Activated CD4-positive, alpha-beta memory T cell treated with anti-CD3 and anti-CD28 coated beads, Interleukin-2, amount 10 ng/mL, durations not matched to agents 7 days and 5 days (primary cell): ENCODE data around the gene DOCK9. TPM values are rescaled to one million over a fixed set of nuclear protein-coding genes. Genes with fewer than 3 reads are reported as not detected.

Experiments
- CTCF ChIA-PET: fragments of 350-600 bp; sonication (Branson Sonifier 250); formaldehyde crosslinking; loops from one replicate; lab custom pipeline; 2021; ENCODE audit warnings: antibody characterized with exemption, inconsistent platforms; lab: Charles Lee
- POLR2A ChIA-PET: fragments of 350-600 bp; sonication (Branson Sonifier 250); formaldehyde crosslinking; loops from one replicate; lab custom pipeline; 2021; ENCODE audit warnings: antibody characterized with exemption; lab: Charles Lee
- DNase-seq: peaks from one replicate; pipeline ENCODE4 v3.0.0-alpha.2; 2020
- H3K27ac Mint-ChIP-seq: one replicate; pipeline ENCODE4 v1.8.0; 2021; ENCODE audit warnings: mild to moderate bottlenecking, mixed read lengths
- H3K27me3 Mint-ChIP-seq: one replicate; pipeline ENCODE4 v1.8.0; 2021; ENCODE audit warnings: mixed read lengths
- H3K36me3 Mint-ChIP-seq: one replicate; pipeline ENCODE4 v1.8.0; 2021; ENCODE audit warnings: low read depth, mixed read lengths
- H3K4me1 Mint-ChIP-seq: one replicate; pipeline ENCODE4 v1.8.0; 2021; ENCODE audit warnings: mixed read lengths
- H3K4me3 Mint-ChIP-seq: one replicate; pipeline ENCODE4 v1.8.0; 2021; ENCODE audit warnings: mild to moderate bottlenecking, mixed read lengths
- H3K9me3 Mint-ChIP-seq: one replicate; pipeline ENCODE4 v1.8.0; 2021; ENCODE audit warnings: mixed read lengths
- total RNA-seq, 2 experiments: library from RNA; stranded (reverse); gene quantifications; one replicate each; pipeline ENCODE4 v1.2.3, GENCODE V29; 2021

Gene DOCK9
- total RNA-seq, 2 experiments from 2014 or later = 86.0 to 87.7 TPM

DNA sequence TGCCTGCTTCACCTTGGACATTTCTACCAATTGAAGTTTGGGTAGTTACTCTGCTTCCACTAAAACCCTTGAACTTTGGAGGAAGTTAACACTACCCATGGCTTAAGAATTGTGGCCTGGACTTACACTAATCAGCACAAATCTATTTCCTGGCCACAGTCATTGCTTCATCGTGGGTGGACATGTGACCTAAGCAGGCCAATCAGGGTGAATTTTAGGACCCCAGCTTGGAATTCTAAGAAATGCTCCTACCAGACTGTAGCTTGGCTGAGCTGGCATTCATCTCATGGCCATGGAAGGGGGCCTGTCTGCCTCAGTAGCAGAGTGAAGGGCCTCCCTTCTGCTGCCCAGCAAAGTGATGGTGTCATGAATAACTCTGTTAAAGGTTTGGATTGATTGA is 167.1 kb downstream of the DOCK9 start:
- ChIA-PET POLR2A (no interaction called here), CTCF (no interaction called here)
- DNase-seq = no peak
- Mint-ChIP-seq H3K27me3 (no peaks in the 10 kb centered on the region), H3K4me1 (peaks cover 9% of the 10 kb centered on the region), H3K4me3 (no peak overlapping the region), H3K27ac (no peak overlapping the region), H3K9me3 (peaks cover 3% of the 10 kb centered on the region), H3K36me3 (peaks cover 24% of the 10 kb centered on the region)

DNA sequence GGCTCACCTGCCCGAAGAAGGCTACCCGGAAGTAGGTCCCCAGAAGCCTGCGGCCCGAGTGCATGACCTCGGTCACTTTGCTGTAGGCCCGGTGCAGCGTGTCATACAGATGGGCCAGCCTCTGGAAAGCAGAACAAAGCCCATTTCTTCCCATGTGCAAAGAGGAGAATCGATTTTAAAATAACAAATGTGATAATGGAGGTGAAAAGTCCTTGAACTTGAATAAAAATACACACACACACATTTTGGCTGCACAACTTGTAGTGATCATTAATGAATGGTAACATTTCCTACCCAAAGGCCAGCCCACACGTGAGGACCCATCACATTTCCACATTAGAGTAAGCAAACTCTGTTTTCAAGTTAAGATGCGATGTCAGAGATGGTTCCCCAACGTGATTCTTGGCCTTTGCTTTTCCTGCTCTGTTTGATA is 168.5 kb downstream of the DOCK9 start:
- no peaks in the 10 kb centered on the region for H3K27me3 Mint-ChIP-seq
- no peak overlapping the region for H3K4me3 Mint-ChIP-seq
- CTCF ChIA-PET = interaction anchor here (1.1 kb wide), 1 partner anchor 12 kb away, joined by 3 read pairs; no protein-coding TSS in a partner anchor
- H3K36me3 Mint-ChIP-seq = peaks cover 27% of the 10 kb centered on the region
- peaks cover 9% of the 10 kb centered on the region for H3K4me1 Mint-ChIP-seq
- no peak for DNase-seq
- H3K9me3 Mint-ChIP-seq = peaks cover 3% of the 10 kb centered on the region
- H3K27ac Mint-ChIP-seq = no peak overlapping the region
- POLR2A ChIA-PET = no interaction called here

DNA sequence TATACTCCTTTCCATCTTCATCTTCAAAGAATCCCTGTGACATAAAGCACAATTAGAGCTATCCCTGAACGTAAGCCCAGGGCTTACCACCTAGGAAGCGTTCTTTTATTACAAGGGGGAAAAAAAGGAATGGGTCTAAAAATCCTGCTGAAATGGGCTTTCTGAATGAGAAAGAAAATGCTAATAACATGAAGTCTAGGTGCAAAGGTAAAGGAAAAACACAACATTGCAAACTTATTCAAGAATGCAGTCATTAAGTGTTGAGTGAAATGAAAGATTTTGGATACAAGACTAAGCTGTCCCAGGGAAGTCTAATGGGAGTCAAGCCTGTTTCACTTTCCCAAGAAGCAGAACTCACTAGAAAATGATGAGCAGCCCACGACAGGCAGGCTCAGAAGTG is 170.1 kb downstream of the DOCK9 start:
- POLR2A ChIA-PET = interaction anchor here (1.5 kb wide), 1 partner anchor 11 kb away, joined by 3 read pairs; no protein-coding TSS in a partner anchor
- Mint-ChIP-seq H3K27me3 (no peaks in the 10 kb centered on the region), H3K36me3 (peaks cover 29% of the 10 kb centered on the region), H3K4me3 (no peak overlapping the region), H3K9me3 (peaks cover 3% of the 10 kb centered on the region), H3K4me1 (peaks cover 9% of the 10 kb centered on the region), H3K27ac (no peak overlapping the region)
- no peak for DNase-seq
- CTCF ChIA-PET = no interaction called here

- POLR2A ChIA-PET = no interaction called here
- CTCF ChIA-PET = interaction anchor here (1.4 kb wide), 1 partner anchor 35 kb away, joined by 3 read pairs; no protein-coding TSS in a partner anchor
These were observed 173.5 kb downstream of the DOCK9 start for GRCh38 chr13:98804336-98804855.

DNA sequence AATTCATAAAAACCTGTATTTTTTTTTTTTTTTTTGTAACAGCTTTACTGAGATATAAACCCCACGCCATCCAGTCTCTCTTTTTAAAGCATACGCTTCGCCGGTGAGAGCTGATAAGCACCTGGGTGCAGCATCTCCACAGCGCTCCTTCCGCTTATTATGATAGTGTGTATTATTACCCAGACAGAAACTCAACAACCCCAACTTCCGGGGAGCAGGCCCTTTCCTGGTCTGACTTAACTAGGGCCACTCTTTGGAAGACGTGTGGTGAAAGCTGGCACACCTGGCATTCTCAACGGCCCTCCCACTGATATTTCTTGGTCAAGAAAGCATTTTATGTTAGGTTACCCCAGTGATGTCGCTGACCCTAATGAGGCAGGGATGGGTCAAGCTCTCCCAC is 173.9 kb downstream of the DOCK9 start:
- H3K36me3 Mint-ChIP-seq = peaks cover 24% of the 10 kb centered on the region
- DNase-seq = no peak
- no peaks in the 10 kb centered on the region for H3K9me3 Mint-ChIP-seq
- H3K27me3 Mint-ChIP-seq = no peaks in the 10 kb centered on the region
- H3K4me3 Mint-ChIP-seq = no peak overlapping the region
- no peak overlapping the region for H3K27ac Mint-ChIP-seq
- ChIA-PET CTCF (interaction anchor here (1.4 kb wide), 1 partner anchor 36 kb away, joined by 3 read pairs; no protein-coding TSS in a partner anchor), POLR2A (no interaction called here)
- no peaks in the 10 kb centered on the region for H3K4me1 Mint-ChIP-seq

More at GRCh38 chr13:98804336-98804855, 173.5 kb downstream of the DOCK9 start:
- no peak overlapping the region for H3K27ac Mint-ChIP-seq
- H3K36me3 Mint-ChIP-seq = peaks cover 24% of the 10 kb centered on the region
- no peaks in the 10 kb centered on the region for H3K9me3 Mint-ChIP-seq
- no peaks in the 10 kb centered on the region for H3K27me3 Mint-ChIP-seq
- H3K4me3 Mint-ChIP-seq = no peak overlapping the region
- H3K4me1 Mint-ChIP-seq = no peaks in the 10 kb centered on the region
- DNase-seq = no peak

- H3K36me3 Mint-ChIP-seq = peaks cover 28% of the 10 kb centered on the region
- CTCF ChIA-PET = interaction anchor here (1.4 kb wide), 1 partner anchor 37 kb away, joined by 3 read pairs; no protein-coding TSS in a partner anchor
- H3K4me1 Mint-ChIP-seq = no peaks in the 10 kb centered on the region
- H3K27me3 Mint-ChIP-seq = no peaks in the 10 kb centered on the region
- POLR2A ChIA-PET = no interaction called here
- H3K9me3 Mint-ChIP-seq = no peaks in the 10 kb centered on the region
- no peak overlapping the region for H3K27ac Mint-ChIP-seq
- DNase-seq = no peak
- no peak overlapping the region for H3K4me3 Mint-ChIP-seq
These were observed 174.7 kb downstream of the DOCK9 start for GRCh38 chr13:98803111-98803561.

GRCh38 chr13:98802559-98802958 is 175.3 kb downstream of the DOCK9 start:
- no peak for DNase-seq
- Mint-ChIP-seq H3K4me1 (peaks cover under 1% of the 10 kb centered on the region), H3K36me3 (peaks cover 32% of the 10 kb centered on the region), H3K4me3 (no peak overlapping the region), H3K27ac (no peak overlapping the region), H3K27me3 (no peaks in the 10 kb centered on the region), H3K9me3 (no peaks in the 10 kb centered on the region)
- ChIA-PET POLR2A (no interaction called here), CTCF (no interaction called here)

GRCh38 chr13:98801626-98802418 is 176.0 kb downstream of the DOCK9 start:
- Mint-ChIP-seq H3K36me3 (peaks cover 36% of the 10 kb centered on the region), H3K27me3 (no peaks in the 10 kb centered on the region), H3K4me3 (no peak overlapping the region), H3K27ac (no peak overlapping the region), H3K4me1 (peaks cover 2% of the 10 kb centered on the region), H3K9me3 (no peaks in the 10 kb centered on the region)
- ChIA-PET CTCF (no interaction called here), POLR2A (interaction anchor here (1.1 kb wide), 1 partner anchor 11 kb away, joined by 3 read pairs; no protein-coding TSS in a partner anchor)
- DNase-seq = no peak

DNA sequence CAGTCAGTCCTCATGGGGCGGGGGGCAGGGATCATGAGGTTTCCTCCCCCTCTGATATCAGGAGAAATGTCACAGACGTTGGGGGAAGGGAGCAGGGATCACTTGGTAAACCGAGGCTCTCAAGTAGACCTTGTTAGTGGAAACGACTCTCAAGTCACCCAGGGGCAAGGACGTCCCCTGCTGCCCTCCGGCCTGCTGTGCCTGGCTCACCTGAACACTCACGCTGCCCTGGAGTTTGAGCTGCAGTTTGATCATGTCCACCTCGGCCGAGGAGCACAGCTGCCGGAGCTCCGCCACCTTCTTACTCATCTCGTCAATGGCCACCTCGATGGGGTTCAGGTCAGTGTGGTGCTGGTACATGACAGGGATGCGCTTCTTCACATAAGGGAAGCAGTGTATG is 177.8 kb downstream of the DOCK9 start:
- no peak for DNase-seq
- ChIA-PET POLR2A (no interaction called here), CTCF (no interaction called here)
- no peak overlapping the region for H3K4me3 Mint-ChIP-seq
- H3K27me3 Mint-ChIP-seq = no peaks in the 10 kb centered on the region
- no peak overlapping the region for H3K27ac Mint-ChIP-seq
- peaks cover 47% of the 10 kb centered on the region for H3K36me3 Mint-ChIP-seq
- peaks cover 2% of the 10 kb centered on the region for H3K4me1 Mint-ChIP-seq
- H3K9me3 Mint-ChIP-seq = no peaks in the 10 kb centered on the region

DNA sequence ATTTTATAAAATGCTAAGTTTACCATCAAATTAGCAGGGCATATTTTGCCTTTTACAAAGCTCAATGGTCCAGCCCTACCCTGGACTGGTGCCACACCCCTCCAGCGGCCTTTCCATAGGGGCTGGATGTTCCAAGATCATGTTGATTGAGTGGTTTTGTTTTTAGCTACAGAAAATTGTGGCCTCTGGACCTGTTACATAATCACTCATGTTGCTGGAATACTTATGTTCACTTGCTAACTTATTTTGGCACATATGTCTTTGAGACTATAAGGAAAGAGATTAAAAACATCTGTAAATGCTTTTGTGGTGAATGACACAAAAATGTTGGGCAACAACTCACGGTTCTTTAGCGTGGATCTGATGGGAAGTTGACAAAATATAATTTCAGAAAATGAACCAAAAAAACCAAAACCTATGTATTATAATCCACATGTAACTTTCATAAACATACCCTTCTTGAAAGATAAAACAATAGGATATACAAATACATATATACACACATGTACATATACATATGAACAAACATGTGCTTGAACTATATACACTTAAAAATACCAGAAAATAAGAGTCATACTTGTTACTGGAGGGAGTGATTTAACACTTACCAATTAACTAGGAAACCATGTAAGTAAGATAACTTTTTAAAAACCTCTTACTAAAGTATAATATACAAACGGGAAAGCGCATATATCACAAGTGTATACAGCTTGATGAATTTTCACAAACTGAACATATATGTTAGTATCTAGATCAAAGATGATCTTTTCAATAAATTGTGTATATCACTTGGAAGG is 178.8 kb downstream of the DOCK9 start:
- H3K27me3 Mint-ChIP-seq = no peaks in the 10 kb centered on the region
- H3K36me3 Mint-ChIP-seq = peaks cover 54% of the 10 kb centered on the region
- H3K4me1 Mint-ChIP-seq = peaks cover 2% of the 10 kb centered on the region
- H3K9me3 Mint-ChIP-seq = peaks cover 3% of the 10 kb centered on the region
- ChIA-PET POLR2A (no interaction called here), CTCF (no interaction called here)
- H3K4me3 Mint-ChIP-seq = no peak overlapping the region
- DNase-seq = no peak
- H3K27ac Mint-ChIP-seq = no peak overlapping the region

GRCh38 chr13:98797456-98797855 is 180.4 kb downstream of the DOCK9 start:
- CTCF ChIA-PET = interaction anchor here (1.1 kb wide), 1 partner anchor 46 kb away, joined by 3 read pairs; no protein-coding TSS in a partner anchor
- Mint-ChIP-seq H3K27ac (no peak overlapping the region), H3K36me3 (peaks cover 64% of the 10 kb centered on the region)

GRCh38 chr13:98796798-98797197 is 181.1 kb downstream of the DOCK9 start:
- Mint-ChIP-seq H3K27me3 (no peaks in the 10 kb centered on the region), H3K36me3 (peaks cover 71% of the 10 kb centered on the region), H3K4me3 (no peak overlapping the region), H3K4me1 (peaks cover 2% of the 10 kb centered on the region), H3K27ac (no peak overlapping the region), H3K9me3 (peaks cover 3% of the 10 kb centered on the region)
- ChIA-PET POLR2A (interaction anchor here (0.7 kb wide), 1 partner anchor 11 kb away, joined by 3 read pairs; no protein-coding TSS in a partner anchor), CTCF (interaction anchor here (1.1 kb wide), 1 partner anchor 46 kb away, joined by 3 read pairs; no protein-coding TSS in a partner anchor)
- no peak for DNase-seq

More at GRCh38 chr13:98797456-98797855, 180.4 kb downstream of the DOCK9 start:
- no peak for DNase-seq
- POLR2A ChIA-PET = interaction anchor here (0.7 kb wide), 1 partner anchor 11 kb away, joined by 3 read pairs; no protein-coding TSS in a partner anchor
- H3K9me3 Mint-ChIP-seq = peaks cover 3% of the 10 kb centered on the region
- peaks cover 2% of the 10 kb centered on the region for H3K4me1 Mint-ChIP-seq
- H3K27me3 Mint-ChIP-seq = no peaks in the 10 kb centered on the region
- no peak overlapping the region for H3K4me3 Mint-ChIP-seq
